Coronary artery (tissue), 2 donors: Measurements from ENCODE around the gene DAB1.

Experiments
- DNase-seq: peaks from one replicate; pipeline ENCODE4 v3.0.0-alpha.2; 2017; ENCODE audit warnings: low spot score
- H3K27ac ChIP-seq, 2 donors: fragments of 200-600 bp; sonication (generic); one replicate each; pipeline ENCODE4 v1.5.1; 2016 to 2019
- H3K4me3 ChIP-seq: fragments of 200-600 bp; sonication (generic); 2 replicates; pipeline ENCODE4 v1.5.1; 2016; ENCODE audit warnings: mild to moderate bottlenecking, moderate library complexity
- CTCF ChIP-seq: fragments of 200-600 bp; sonication (generic); IDR thresholded peaks from one replicate; pipeline ENCODE4 v1.5.1; 2019; ENCODE audit warnings: antibody characterized with exemption

The DAB1 gene

GRCh38 chr1:57401671-57402070 lies 22.2 kb downstream of the DAB1 start:
- H3K27ac ChIP-seq: no peak overlapping the region
- no peak overlapping the region for H3K4me3 ChIP-seq
- no peak for TF ChIP-seq CTCF
- no peak for DNase-seq

GRCh38 chr1:57400048-57400447 lies 23.8 kb downstream of the DAB1 start:
- DNase-seq: no peak
- TF ChIP-seq CTCF: no peak

GRCh38 chr1:57393058-57393584 lies 30.7 kb downstream of the DAB1 start:
- TF ChIP-seq CTCF: no peak
- no peak for DNase-seq
- H3K4me3 ChIP-seq: no peak overlapping the region
- no peak overlapping the region for H3K27ac ChIP-seq

More at GRCh38 chr1:57400048-57400447, 23.8 kb downstream of the DAB1 start:
- Histone ChIP-seq H3K4me3 (no peak overlapping the region), H3K27ac (no peak overlapping the region)

- H3K4me3 ChIP-seq: no peak overlapping the region
- no peak overlapping the region for H3K27ac ChIP-seq
- DNase-seq: no peak
- no peak for TF ChIP-seq CTCF
Measured at GRCh38 chr1:57385336-57385735, 38.5 kb downstream of the DAB1 start.

- DNase-seq: no peak
- no peak for TF ChIP-seq CTCF
- H3K4me3 ChIP-seq: no peak overlapping the region
Measured at GRCh38 chr1:57384901-57385300, 39.0 kb downstream of the DAB1 start.

GRCh38 chr1:57384284-57384683 lies 39.6 kb downstream of the DAB1 start:
- no peak for DNase-seq

More at GRCh38 chr1:57384901-57385300, 39.0 kb downstream of the DAB1 start:
- no peak overlapping the region for H3K27ac ChIP-seq

More at GRCh38 chr1:57384284-57384683, 39.6 kb downstream of the DAB1 start:
- no peak overlapping the region for H3K27ac ChIP-seq
- TF ChIP-seq CTCF: no peak
- H3K4me3 ChIP-seq: no peak overlapping the region
